ENCODE results near the gene BCAS3.

The BCAS3 gene

DNA sequence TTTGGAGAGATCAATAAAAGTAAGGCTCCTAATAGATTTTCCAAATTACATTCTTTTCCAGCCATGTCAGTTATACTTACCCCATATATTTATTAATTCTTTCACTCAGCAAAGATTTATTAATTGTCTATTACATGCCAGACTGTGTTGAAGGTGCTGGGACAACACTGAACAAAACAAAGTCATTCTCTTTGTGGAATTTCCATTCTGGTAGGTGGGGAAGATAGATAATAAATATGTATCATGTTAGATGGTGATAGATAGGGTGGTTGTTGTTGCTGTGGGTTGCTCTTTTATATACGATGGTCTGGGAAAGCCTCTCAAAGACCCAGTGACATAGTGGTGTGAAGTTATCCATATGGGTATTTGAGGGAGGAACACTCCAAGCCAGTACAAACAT, 39.1 kb downstream of the BCAS3 start:
- DNase-seq (ENCODE audit: low read depth), result no peak
- TF ChIP-seq, protein P1, sequence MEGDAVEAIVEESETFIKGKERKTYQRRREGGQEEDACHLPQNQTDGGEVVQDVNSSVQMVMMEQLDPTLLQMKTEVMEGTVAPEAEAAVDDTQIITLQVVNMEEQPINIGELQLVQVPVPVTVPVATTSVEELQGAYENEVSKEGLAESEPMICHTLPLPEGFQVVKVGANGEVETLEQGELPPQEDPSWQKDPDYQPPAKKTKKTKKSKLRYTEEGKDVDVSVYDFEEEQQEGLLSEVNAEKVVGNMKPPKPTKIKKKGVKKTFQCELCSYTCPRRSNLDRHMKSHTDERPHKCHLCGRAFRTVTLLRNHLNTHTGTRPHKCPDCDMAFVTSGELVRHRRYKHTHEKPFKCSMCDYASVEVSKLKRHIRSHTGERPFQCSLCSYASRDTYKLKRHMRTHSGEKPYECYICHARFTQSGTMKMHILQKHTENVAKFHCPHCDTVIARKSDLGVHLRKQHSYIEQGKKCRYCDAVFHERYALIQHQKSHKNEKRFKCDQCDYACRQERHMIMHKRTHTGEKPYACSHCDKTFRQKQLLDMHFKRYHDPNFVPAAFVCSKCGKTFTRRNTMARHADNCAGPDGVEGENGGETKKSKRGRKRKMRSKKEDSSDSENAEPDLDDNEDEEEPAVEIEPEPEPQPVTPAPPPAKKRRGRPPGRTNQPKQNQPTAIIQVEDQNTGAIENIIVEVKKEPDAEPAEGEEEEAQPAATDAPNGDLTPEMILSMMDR (IDR thresholded peaks at IDR 0.05; ENCODE audit: low read depth, low read length, missing control alignments), result no peak
- in situ Hi-C loops (cut with HindIII; ENCODE audit: low sequenced_read_pairs), result no loop called here
- no peak overlapping the region for H3K4me3 ChIP-seq (ENCODE audit: low read depth, low read length)

- no peak overlapping the region for H3K4me3 ChIP-seq (ENCODE audit: low read depth, low read length)
- TF ChIP-seq, protein P1 (IDR thresholded peaks at IDR 0.05; ENCODE audit: low read depth, low read length, missing control alignments), result no peak
- in situ Hi-C loops (cut with HindIII; ENCODE audit: low sequenced_read_pairs), result no loop called here
- no peak for DNase-seq (ENCODE audit: low read depth)
These were observed 40.2 kb downstream of the BCAS3 start for GRCh38 chr17:60717814-60718213.

DNA sequence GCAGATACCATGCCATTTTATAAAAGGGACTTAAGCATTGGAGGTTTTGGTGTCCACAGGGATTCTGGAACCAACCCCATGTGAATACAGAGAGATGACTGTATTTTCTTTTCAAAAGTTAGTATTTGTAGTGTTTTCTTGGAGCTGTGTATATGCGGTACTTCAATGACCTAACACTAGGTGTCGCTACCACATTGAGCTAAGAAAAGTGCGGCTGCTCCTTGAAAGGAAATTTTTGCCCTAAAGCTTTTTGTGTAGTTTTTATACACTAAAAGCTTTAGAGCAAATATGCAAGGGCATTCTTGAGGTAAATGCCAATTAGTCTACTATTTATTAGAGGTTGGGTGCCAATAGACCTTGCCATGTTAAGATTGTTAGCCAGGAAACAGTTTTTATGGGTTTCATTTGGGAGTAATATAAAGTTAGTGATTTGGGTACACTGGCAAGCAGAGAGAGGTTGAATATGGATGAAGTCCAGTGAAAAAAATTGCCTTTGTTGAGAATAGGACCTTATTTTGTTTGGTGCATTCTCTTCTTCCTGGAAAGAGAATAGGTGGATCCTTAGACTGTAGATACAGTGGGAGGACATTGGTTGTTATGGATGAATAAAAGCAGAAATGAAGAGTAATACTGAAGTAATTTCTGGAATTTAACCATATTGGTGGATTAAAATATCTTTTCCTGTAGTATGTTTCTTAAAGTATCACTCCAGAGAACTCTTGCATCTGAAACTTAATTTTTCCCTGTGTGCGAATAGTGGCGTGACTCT, 43.3 kb downstream of the BCAS3 start:
- in situ Hi-C loops (cut with HindIII; ENCODE audit: low sequenced_read_pairs), result no loop called here
- TF ChIP-seq, protein P1 (IDR thresholded peaks at IDR 0.05; ENCODE audit: low read depth, low read length, missing control alignments), result peak; percentile 82
- peak; percentile 72 for DNase-seq (ENCODE audit: low read depth)
- no peak overlapping the region for H3K4me3 ChIP-seq (ENCODE audit: low read depth, low read length)

GRCh38 chr17:60724647-60725046, 47.0 kb downstream of the BCAS3 start:
- in situ Hi-C loops (cut with HindIII; ENCODE audit: low sequenced_read_pairs), result no loop called here
- DNase-seq (ENCODE audit: low read depth), result no peak
- TF ChIP-seq, protein P1 (IDR thresholded peaks at IDR 0.05; ENCODE audit: low read depth, low read length, missing control alignments), result no peak

DNA sequence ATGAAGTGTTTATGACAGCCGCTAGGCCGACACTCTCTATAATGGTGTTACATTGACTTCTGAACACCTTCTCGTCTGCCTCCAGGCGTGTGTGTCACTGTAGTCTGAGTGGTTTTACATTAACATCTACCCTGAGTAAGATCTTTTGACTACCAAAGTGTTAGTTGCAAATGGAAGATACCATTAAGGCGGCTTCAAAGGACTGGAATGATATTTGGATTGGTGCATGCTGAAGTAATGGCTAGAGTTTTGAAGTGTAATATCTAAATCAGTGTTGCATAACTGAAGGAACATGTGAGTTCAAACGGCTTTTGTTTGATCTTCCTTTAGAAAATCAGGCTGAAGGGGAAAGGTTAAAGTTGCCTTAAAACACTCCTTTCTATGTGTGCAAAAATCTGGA, 52.2 kb downstream of the BCAS3 start:
- DNase-seq (ENCODE audit: low read depth), result no peak
- in situ Hi-C loops (cut with HindIII; ENCODE audit: low sequenced_read_pairs), result no loop called here
- no peak overlapping the region for H3K4me3 ChIP-seq (ENCODE audit: low read depth, low read length)
- TF ChIP-seq, protein P1 (IDR thresholded peaks at IDR 0.05; ENCODE audit: low read depth, low read length, missing control alignments), result no peak

More at GRCh38 chr17:60724647-60725046, 47.0 kb downstream of the BCAS3 start:
- no peak overlapping the region for H3K4me3 ChIP-seq (ENCODE audit: low read depth, low read length)

DNA sequence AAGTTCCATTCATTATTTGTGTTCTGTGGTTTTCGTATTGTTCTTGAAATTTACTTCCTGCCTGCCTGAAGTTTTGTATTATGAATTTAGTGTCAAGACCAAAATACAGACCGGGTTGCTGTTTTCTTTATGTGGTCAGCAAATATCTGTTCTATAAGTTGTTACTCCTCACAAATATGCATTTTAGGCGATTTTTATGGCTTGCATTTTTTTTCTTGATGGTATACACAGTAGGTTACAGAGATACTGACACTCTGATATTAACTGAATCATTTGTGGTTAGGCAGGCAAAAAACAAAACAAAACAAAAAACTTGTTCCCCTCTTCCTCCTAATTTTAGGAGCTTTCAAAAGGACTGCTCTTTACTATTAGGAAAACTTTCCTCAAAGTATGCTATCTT, 52.6 kb downstream of the BCAS3 start:
- DNase-seq (ENCODE audit: low read depth), result no peak
- TF ChIP-seq, protein P1 (IDR thresholded peaks at IDR 0.05; ENCODE audit: low read depth, low read length, missing control alignments), result no peak
- in situ Hi-C loops (cut with HindIII; ENCODE audit: low sequenced_read_pairs), result no loop called here
- no peak overlapping the region for H3K4me3 ChIP-seq (ENCODE audit: low read depth, low read length)

Measured in astrocyte of the cerebellum (primary cell).